NCI-H526 (cell line): ENCODE data around the gene AHCTF1.
A peak's percentile ranks its signal among the peaks of the same experiment; 100 is the strongest.
"Not testable (repeated sequence)": the region's sequence is repeated elsewhere in the genome, so short reads cannot be mapped to it uniquely, and the experiment has no call there.

Source experiments
- DNase-seq, 2 experiments: peaks; one replicate each; lab custom pipeline; 2025; lab: John Stamatoyannopoulos, UW

Gene AHCTF1

DNA sequence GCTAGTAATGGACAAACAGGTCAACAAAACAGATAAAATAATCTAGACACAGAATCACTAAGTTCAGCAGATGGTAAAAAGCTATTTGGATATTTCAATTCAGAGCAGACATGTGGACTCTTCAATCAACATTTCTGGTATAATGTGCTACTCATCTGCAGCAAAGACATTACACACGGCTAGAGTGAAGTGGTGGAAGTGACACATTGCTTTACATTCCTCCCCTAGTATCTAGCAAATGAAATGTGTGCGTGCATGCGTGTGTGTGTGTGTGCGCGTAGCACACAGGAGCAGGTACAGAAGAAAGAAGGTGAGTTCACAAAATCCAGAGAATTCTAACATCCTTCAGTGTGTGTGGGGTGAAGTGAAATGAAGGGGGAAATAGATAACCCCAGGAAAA lies 8.3 kb downstream of the AHCTF1 start:
- DNase-seq = no peak

DNA sequence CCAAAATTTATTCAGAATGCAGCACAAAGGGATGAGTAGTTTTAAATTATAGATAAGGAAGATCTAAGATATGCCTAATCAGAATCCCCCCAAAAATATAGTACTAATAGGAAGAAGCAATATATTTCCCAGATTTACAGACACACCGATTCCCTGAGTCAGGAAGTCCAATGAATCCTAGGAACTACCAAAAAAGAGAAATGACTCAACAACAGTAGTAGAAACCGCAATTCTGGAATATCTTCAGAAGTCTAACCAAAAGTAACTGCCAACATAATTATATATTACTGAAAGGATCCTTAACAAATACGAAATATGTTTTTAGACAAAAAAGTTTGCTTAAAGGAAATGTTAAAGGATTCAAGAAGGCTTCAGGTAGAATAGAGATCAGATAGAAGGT lies 10.3 kb downstream of the AHCTF1 start:
- no peak for DNase-seq

DNA sequence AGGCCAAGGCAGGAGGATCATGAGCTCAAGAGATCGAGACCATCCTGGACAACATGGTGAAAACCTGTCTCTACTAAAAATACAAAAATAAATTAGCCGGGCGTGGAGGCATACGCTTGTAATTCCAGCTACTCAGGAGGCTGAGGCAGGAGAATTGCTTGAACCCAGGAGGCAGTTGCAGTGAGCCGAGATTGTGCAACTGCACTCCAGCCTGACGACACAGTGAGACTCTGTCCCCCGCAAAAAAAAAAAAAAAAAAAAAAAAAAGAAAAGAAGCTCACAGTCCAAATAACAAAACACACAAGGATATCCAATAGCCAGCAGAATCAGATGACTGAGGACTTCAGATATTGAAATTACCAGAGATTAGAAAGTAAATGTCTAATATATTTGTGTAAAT lies 11.8 kb downstream of the AHCTF1 start:
- DNase-seq = no peak

DNA sequence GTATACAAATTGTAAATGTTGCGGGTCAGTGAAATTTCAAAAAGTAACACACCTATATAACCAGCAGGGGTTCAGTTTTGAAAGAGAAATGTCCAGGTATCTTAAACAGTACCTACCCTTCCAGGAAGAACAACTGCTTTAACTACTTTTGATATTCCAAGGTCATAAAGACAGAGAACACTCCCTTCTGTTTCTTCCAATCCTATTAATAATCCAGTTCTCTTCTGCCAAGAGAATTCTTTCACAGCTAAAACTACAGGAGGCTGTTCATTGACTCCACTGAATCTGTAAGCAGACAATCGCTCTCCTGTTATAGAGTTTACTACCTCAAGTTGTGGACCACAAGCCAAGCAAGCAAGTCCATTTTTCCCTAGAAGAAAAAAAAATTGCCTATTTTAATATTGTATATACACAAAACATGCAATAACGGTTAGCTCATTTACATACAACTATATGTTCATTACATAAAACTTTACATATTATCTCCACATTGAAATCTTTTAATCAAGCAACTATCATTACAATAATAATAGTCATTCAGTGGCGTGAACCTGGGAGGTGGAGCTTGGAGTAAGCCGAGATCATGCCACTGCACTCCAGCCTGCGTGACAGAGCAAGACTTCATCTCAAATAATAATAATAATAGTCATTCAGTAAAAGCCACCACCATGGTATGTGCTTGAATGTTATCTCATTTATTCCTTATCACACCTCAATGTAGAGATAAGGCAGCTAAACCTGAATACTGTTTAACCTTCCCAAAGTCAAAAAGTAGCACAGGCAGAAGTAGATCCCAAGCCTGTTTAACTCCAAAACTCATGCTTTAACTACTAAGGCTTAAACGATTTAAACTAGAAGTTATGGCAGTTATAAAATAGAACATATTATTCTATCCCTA lies 15.5 kb downstream of the AHCTF1 start:
- not testable (repeated sequence) for DNase-seq

DNA sequence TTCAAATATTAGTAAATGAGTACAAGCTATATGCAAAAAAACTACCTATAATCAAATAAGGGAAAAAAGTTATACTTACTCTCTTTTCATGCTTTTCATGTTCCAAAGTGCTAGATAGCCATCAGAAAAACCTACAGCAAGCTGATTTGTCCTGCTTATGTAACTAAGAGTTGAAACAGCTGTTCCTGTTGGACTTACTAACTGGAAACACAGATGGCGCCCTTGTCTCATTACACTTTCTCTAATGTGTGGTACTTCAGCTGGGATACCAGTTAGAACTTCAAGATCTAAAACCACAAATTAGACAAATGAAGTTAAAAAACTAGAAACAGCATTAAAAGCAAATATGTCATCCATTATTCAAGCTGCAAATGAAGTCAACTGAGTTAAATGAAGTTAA lies 24.3 kb downstream of the AHCTF1 start:
- peak; percentile 9 to 46 for DNase-seq

DNA sequence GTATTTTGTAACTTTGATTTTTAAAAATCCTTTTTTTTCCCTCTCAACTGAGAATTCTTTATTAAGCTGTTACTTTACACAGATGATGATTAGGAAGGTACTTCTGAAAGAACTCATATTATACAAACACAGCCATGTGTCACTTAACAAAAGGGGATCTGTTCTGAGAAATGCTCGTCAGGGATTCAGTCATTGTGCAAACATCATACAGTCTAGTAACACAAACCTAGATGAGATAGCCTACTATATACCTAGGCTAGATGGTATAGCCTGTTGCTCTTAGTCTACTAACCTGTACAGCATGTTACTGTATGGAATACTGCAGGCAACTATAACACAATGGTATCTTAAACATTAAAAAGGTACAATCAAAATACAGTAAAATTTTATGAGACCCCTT lies 24.9 kb downstream of the AHCTF1 start:
- DNase-seq = no peak

DNA sequence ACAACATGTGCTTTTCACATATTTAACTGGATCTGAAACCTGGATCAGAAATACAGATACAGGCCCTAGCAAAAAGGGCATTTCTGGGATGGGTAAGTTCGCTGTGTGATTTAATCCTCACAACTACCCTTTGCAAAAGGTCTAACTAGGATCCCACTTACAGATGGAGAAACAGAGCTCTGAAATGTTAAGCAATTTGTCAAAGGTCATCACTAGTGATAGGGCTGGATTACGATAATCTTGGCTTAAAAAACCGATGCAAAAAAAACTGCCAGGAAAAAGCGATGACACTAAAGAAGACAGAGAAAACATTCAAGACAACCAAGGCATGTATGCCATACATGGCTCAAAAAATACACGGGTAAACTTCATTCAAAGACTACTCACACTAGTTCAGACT lies 29.9 kb downstream of the AHCTF1 start:
- DNase-seq = no peak

DNA sequence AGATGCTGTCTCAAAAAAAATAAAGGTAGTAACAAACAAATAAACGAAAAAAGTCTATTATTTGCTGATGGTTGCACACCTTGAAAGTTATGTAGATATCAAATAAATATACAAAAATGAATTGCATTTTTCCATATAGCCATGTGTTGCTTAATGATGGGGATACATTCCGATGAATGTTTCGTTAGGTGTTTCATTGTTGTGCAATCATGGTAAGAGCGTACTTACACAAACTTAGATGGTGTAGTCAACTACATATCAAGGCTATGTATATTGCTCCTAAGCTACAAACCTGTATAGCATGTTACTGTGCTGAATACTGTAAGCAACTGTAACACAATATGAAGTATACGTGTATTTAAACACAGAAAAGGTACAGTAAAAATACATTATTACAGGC lies 34.4 kb downstream of the AHCTF1 start:
- no peak for DNase-seq

DNA sequence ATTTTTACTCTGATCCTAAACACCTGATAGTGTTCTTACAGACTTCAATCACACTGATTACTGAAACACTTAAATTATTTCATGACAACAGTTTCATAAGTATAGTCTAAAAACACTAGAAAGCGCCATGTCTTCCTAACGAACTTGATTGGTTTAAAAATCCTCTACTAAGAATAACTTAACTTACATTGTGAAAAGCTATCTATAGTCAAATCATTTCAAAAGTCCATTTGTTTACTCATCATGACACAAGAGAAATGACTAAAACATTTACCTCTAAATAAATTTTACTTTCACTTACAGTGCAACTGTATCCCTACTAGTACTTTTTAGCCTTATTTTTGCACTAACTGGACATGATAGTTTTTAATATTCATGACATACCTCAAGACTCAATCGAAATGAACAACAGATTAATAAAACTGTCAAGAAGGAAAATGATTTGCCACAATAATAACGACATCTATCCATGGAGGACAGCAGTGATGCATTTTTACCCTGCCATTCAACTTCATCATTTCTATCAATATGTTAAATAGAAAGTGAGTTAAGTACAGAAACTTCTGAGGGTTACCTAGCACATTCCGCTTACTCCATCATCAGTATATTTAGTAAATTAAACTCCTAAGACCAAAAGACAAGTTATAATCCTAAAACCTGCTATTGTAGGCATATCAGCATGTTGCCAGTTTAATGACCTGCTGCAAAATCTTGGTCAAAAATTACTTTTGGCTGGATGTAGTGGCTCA lies 38.4 kb downstream of the AHCTF1 start:
- no peak for DNase-seq

DNA sequence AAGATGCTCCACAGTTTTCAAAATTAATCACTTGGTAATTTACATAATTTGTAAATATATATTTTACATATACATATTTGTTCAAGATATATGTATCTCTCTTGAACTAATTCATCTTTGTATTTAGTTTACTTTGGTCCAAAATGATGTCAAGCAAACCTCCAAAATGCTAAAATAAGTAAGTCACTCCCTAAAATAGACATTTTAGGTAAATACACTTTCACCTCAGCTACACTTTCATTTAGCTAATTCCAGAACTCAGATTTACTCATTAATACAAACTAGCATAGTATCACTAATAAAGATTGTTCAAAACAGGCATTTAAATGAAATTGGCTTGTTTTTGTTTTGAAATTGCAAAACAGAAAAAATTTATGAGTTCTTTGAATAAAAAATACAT lies 40.6 kb downstream of the AHCTF1 start:
- no peak for DNase-seq

DNA sequence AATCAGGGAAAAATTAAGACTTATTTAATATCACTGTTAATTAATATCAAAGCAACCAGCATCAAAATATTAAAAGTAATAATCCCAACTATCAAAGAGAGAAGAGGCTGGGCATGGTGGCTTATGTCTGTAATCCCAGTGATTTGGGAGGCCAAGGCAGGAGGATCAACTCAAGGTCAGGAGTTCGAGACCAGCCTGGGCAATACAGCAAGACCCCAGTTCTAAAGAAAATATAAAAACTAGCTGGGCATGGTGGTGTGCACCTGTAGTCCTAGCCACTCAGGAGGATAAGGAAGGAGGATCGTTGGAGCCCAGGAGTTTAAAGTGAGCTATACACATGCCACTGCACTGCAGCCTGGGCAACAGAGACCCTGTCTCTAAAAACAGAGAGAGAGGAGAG lies 43.2 kb downstream of the AHCTF1 start:
- no peak for DNase-seq

DNA sequence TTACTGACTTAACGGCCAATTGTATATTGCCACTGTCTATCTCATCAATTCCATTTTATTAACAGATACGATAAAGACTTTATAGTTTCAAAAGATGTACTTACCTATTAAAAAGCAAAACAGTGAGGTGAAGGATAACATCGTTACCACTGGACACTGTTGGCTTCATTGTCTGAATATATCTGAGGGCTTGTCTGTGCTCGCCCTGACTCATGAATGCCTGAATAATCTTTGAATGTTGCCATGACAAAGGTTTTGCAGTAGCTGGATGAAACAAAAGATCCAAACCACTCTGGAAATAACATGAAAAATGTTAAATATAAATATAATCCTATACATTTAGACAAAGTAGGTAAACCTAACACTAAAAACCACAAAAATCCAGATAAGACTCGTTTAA lies 46.4 kb downstream of the AHCTF1 start:
- peak in 1 of 2 experiments; percentile 18 for DNase-seq

DNA sequence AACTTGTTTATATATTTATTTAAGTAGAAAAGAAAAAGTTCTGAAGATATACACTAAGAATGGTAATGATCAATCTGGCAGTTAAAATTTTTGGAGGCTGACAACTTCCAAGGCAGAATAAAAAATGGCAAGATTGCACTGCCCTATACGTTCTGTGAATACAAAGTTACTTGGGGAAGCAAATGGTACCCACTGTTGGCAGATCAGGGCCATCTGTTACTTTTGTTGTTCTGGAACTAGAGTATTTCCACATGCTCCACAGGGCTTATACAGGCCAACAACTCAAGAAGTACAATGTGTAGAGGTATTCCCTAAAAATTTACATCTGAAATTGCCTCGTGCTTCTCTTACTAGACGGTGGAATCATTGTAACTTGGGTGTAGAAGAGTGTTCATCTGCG lies 53.2 kb downstream of the AHCTF1 start:
- DNase-seq = no peak

DNA sequence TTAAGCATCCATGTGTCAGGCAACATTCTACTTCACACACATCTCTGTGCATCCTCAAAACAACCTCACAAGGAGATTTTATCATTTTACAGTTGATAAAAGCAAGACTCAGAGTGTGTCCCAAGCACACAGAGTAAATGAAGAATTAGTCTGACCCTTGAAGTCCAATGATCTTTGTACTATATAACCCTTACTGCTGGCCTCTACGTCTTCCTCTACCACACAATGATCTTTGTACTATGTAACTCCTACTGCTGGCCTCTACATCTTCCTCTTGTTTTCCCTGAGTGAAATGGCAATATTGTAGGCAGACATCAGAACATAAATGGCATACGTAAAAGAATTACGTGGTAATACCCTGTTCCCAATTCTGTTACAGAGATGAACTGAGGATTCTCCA lies 55.3 kb downstream of the AHCTF1 start:
- no peak for DNase-seq

DNA sequence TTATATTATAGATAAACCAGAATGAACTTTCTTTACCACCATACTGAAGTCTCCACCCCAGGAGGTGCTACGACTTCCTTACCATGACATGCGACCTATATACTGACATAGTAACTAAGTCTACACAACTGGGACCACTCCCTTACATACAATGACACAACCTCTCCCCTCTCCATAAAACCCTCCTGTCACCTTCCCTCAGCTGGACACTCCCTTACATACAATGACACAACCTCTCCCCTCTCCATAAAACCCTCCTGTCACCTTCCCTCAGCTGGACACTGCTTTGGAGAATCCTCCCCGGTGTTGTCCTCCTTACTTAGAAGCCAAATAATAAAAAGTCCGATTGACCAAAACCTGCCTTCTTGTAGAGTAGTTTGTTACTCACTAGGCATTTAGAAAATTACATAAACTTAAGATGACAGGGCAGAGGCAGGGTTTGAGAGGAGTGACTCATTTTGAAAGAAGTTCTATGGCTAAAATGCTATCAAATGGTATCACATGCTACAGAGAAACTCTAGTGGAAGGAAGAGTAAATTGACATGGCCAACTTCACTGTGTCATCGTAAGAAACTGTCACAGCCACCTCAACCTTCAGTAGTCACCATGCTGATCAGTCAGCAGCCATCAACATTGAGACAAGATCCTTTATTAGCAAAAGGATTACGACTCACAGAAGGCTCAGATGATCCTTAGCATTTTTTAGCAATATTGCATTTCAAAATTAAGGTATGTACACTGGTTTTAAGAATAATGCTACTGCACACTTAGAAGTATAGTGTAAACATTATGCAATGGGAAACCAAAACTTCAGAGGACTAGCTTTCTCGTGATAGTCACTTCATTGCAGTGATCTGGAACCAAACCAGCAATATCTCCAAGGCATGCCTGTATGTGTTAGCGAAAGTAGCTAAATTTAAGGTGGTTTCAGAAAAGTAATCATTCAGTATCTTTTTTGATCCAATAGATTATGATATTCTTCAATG lies 56.4 kb downstream of the AHCTF1 start:
- DNase-seq = no peak

DNA sequence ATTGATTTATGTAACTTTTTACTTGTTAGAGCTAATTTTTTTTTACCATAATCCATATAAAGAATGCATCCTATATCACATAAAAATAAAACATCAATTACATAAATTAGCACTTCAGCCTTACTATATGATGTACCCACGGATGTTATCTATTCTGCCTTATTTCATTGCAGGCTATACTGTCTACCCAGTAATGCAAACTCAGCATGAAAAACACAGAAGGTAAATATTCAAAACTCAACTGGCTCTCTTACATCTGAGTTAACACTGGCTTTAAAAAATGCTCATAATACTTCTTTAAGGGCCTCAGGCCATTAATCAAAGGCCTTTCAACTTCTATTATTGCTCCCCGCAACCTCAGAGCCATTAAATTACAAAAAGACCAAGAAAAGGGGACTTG lies 65.8 kb downstream of the AHCTF1 start:
- DNase-seq = no peak

DNA sequence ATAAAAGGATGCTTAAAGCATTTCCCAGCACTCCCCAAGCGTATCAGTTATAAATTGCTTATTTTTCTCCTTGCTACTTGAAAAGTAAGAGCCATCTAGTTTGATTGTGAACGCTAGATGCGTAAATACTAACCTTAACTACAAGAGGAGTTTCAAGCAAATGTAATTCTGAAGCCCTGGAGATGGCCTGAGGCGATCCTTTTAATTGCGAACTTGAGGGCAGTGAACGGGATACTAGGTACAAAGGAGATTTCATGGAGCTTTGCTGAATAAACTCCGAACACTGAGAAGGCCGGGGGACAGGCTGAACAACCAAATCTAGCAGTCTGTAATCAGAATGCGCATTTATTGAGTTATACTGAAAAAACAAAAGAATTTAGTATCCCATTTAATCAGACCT lies 68.0 kb downstream of the AHCTF1 start:
- DNase-seq = not testable (repeated sequence)

DNA sequence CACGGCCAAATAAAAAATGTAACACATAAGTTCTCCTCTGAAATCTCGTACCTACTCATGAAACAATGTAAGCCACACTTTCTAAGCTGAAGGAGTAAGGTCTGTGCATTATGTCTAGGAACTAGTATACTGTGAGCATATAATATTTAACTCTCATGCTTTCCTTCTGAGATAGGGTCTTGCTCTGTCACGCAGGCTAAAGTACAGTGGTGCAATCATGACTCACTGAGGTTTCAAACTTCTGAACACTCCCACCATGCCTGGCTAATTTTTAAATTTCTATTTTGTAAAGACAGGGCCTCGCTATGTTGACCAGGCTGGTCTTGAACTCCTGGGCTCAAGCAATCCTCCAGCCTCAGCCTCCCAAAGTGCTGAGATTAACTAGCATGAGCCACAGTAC lies 71.3 kb downstream of the AHCTF1 start:
- DNase-seq = no peak

DNA sequence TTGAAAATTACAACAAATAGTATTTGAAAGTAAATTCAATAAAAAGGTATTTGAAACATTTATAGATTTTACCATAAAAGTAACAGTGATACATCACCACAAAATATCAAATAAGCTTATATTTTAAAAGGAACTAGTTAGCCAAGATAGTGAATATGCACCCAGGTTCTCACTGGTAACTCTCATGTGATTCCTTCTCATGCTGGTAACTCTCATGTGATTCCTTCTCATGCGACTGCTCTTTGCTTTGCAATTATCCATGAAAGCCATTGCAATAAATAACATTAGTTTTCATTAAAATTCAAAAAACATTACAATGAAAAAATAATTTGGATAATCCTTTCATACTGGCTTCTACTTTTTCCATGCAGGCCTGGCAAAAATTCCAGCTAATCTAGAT lies 75.4 kb downstream of the AHCTF1 start:
- DNase-seq = no peak

DNA sequence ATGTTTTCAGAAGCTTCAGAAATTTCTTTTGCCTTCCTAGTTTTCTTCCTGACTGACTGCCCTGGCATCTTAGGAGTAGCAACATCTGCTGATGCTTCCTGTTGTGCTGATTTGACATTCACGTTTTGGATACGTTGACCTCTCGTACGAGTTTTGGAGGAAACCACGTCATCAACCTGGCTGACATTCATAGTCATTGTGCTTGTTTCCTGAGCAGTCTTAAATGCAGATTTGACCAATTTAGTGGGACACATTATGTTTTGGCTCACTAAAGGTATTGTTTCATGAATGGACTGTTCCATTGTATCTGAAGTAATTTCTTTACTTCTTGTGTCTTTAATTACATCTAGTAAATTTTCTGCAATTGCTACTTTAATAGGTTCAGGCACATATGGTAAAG lies 81.1 kb downstream of the AHCTF1 start:
- not testable (repeated sequence) for DNase-seq

DNA sequence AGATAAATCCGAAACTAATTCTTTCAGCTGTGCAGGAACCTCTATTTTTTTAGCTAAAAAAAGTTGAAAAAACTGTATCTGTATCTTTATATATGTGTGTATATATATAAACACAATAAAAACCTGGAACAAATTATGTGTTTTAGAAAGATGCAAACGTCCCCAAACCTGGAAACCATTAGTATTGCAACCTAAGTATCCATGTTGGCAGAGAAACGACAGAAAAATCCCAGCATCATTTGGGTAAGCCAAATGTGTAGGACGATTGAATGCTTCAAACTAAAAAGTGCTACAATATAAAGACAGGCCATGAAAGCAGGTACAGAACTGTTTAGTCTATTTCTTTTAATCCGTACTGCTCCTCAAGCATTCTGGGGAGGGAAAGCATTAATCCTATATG lies 87.9 kb downstream of the AHCTF1 start:
- no peak for DNase-seq

DNA sequence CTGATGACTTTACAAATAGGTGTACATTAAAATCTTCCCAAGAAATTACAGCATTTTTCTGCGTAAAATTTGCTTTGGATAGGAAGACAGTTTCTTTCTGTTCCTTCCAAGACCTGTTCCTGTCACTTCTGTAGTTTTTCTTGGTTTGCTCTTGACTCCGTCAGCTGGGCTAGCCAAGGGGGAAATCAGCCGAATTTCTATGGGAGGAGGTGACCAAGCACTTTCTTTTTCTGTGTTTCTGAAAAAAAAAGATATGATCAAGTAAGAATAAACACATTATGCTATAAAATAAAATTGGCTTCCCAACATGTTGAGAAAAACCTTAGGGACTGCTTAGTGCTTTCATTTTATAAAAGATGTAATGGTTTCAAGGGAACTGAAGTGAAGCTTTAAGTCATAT lies 91.0 kb downstream of the AHCTF1 start:
- DNase-seq = not testable (repeated sequence)
